ENCODE results near the gene XRCC1.
"Not testable (repeated sequence)": the region's sequence is repeated elsewhere in the genome, so short reads cannot be mapped to it uniquely, and the experiment has no call there.

The XRCC1 gene

DNA sequence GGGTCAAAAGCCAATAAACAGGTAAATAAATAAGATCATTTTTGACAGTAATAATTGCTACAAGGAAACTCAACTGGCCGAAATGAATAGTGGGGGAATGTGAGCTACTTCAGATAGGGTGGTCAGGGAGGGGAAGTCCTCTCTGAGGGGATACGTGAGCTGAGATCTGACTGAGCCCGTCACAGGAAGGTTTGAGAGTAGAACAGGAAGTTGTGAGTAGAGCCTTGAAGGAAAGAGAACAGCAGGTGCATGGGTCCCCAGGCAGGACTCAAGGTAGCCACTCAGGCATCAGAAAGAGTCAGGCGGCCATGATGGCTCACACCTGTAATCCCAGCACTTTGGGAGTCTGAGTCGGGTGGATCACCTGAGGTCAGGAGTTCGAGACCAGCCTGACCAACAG is 14.4 kb upstream of the XRCC1 start:
- no peak for TF ChIP-seq EZH2 (IDR thresholded peaks at IDR 0.05; ENCODE audit: borderline replicate concordance, low read depth, low read length, severe bottlenecking)
- no peak for TF ChIP-seq CTCF (IDR thresholded peaks at IDR 0.05; ENCODE audit: borderline replicate concordance, extremely low read depth, low read length, poor library complexity, severe bottlenecking)
- Histone ChIP-seq H4K20me1 (ENCODE audit: insufficient read depth, low read length) (peaks cover 20% of the 10 kb centered on the region; the same call in 1 of the 2 replicates), H3K9ac (ENCODE audit: low read depth, low read length) (no peak overlapping the region), H3K4me2 (ENCODE audit: insufficient read depth, low read length) (no peak overlapping the region), H3K27me3 (ENCODE audit: insufficient read depth, low read length, poor library complexity) (no peaks in the 10 kb centered on the region), H3K27ac (ENCODE audit: low read length) (no peak overlapping the region), H3K79me2 (ENCODE audit: insufficient read depth, low read length) (peaks cover 15% of the 10 kb centered on the region), H3K36me3 (ENCODE audit: insufficient read depth, low read length) (peaks cover 38% of the 10 kb centered on the region), H3K4me3 (ENCODE audit: low read depth in 1 of 2, low read length in 2 of 2) (no peak overlapping the region), H3K9me3 (ENCODE audit: insufficient read depth, low read length, severe bottlenecking) (no peaks in the 10 kb centered on the region), H3K4me1 (ENCODE audit: insufficient read depth, low read length) (peaks cover 11% of the 10 kb centered on the region), H2AFZ (ENCODE audit: low read depth, low read length) (no peak overlapping the region)
- ATAC-seq (ENCODE audit: insufficient read depth, low read depth) (no peak), DNase-seq (no peak)

GRCh38 chr19:43589277-43589676 is 13.9 kb upstream of the XRCC1 start:
- H3K27me3 ChIP-seq (ENCODE audit: insufficient read depth, low read length, poor library complexity): no peaks in the 10 kb centered on the region
- H3K79me2 ChIP-seq (ENCODE audit: insufficient read depth, low read length): peaks cover 12% of the 10 kb centered on the region; the same call in 1 of the 2 replicates
- ATAC-seq (ENCODE audit: insufficient read depth, low read depth) (no peak), DNase-seq (no peak)
- no peaks in the 10 kb centered on the region for H3K9me3 ChIP-seq (ENCODE audit: insufficient read depth, low read length, severe bottlenecking)
- peaks cover 20% of the 10 kb centered on the region; the same call in 1 of the 2 replicates for H4K20me1 ChIP-seq (ENCODE audit: insufficient read depth, low read length)
- no peak overlapping the region for H3K9ac ChIP-seq (ENCODE audit: low read depth, low read length)
- no peak overlapping the region for H2AFZ ChIP-seq (ENCODE audit: low read depth, low read length)
- H3K27ac ChIP-seq (ENCODE audit: low read length): no peak overlapping the region
- H3K4me1 ChIP-seq (ENCODE audit: insufficient read depth, low read length): peaks cover 11% of the 10 kb centered on the region
- peaks cover 36% of the 10 kb centered on the region for H3K36me3 ChIP-seq (ENCODE audit: insufficient read depth, low read length)
- TF ChIP-seq EZH2 (IDR thresholded peaks at IDR 0.05; ENCODE audit: borderline replicate concordance, low read depth, low read length, severe bottlenecking): no peak
- no peak overlapping the region for H3K4me3 ChIP-seq (ENCODE audit: low read depth in 1 of 2, low read length in 2 of 2)
- H3K4me2 ChIP-seq (ENCODE audit: insufficient read depth, low read length): no peak overlapping the region

GRCh38 chr19:43587029-43587428 is 11.7 kb upstream of the XRCC1 start:
- not testable (repeated sequence) for H3K4me3 ChIP-seq (ENCODE audit: low read depth in 1 of 2, low read length in 2 of 2); H3K79me2 ChIP-seq (ENCODE audit: insufficient read depth, low read length); H3K27me3 ChIP-seq (ENCODE audit: insufficient read depth, low read length, poor library complexity); H3K9me3 ChIP-seq (ENCODE audit: insufficient read depth, low read length, severe bottlenecking); ATAC-seq (ENCODE audit: insufficient read depth, low read depth); H3K9ac ChIP-seq (ENCODE audit: low read depth, low read length); DNase-seq; H2AFZ ChIP-seq (ENCODE audit: low read depth, low read length); H3K4me1 ChIP-seq (ENCODE audit: insufficient read depth, low read length); H3K27ac ChIP-seq (ENCODE audit: low read length); H3K4me2 ChIP-seq (ENCODE audit: insufficient read depth, low read length)
- Histone ChIP-seq H4K20me1 (ENCODE audit: insufficient read depth, low read length) (0 out of 2 replicates have a peak, but pooled peaks cover 13% of the 10 kb centered on the region), H3K36me3 (ENCODE audit: insufficient read depth, low read length) (peaks cover 14% of the 10 kb centered on the region)

DNA sequence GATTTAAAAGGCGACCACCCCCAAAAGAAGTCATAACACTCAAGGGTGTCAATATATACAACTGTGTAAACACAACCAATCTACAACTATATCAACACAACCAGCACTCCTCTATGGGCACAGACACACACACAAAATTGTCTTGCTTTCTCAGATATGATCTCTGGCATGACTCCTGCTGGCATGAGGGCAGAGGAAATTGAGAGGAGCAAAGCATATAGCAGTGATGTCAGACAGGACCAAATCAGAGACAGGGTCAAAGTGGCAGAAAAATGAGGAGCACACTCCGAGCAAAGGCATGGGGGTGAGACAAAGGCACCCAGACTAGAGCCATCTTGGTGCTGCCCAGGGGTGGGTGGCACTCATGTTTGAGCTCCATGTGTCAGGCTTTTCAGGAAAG is 11.0 kb upstream of the XRCC1 start:
- no peak overlapping the region for H3K27ac ChIP-seq (ENCODE audit: low read length)
- H3K4me2 ChIP-seq (ENCODE audit: insufficient read depth, low read length): no peak overlapping the region
- TF ChIP-seq CTCF (IDR thresholded peaks at IDR 0.05; ENCODE audit: borderline replicate concordance, extremely low read depth, low read length, poor library complexity, severe bottlenecking): no peak
- no peak for TF ChIP-seq EZH2 (IDR thresholded peaks at IDR 0.05; ENCODE audit: borderline replicate concordance, low read depth, low read length, severe bottlenecking)
- H4K20me1 ChIP-seq (ENCODE audit: insufficient read depth, low read length): 0 out of 2 replicates have a peak, but pooled peaks cover 12% of the 10 kb centered on the region
- ATAC-seq (ENCODE audit: insufficient read depth, low read depth) (no peak), DNase-seq (no peak)
- H3K79me2 ChIP-seq (ENCODE audit: insufficient read depth, low read length): no peaks in the 10 kb centered on the region
- no peak overlapping the region for H3K4me3 ChIP-seq (ENCODE audit: low read depth in 1 of 2, low read length in 2 of 2)
- no peak overlapping the region for H3K9ac ChIP-seq (ENCODE audit: low read depth, low read length)
- H3K9me3 ChIP-seq (ENCODE audit: insufficient read depth, low read length, severe bottlenecking): no peaks in the 10 kb centered on the region
- H3K27me3 ChIP-seq (ENCODE audit: insufficient read depth, low read length, poor library complexity): no peaks in the 10 kb centered on the region
- peaks cover 11% of the 10 kb centered on the region; the same call in 1 of the 2 replicates for H3K36me3 ChIP-seq (ENCODE audit: insufficient read depth, low read length)
- H2AFZ ChIP-seq (ENCODE audit: low read depth, low read length): no peak overlapping the region
- peaks cover 11% of the 10 kb centered on the region for H3K4me1 ChIP-seq (ENCODE audit: insufficient read depth, low read length)
